ENCODE measurements around the gene NEUROD2.

Gene NEUROD2

GRCh38 chr17:39555368-39555767, 52.4 kb downstream of the NEUROD2 start:
- TF ChIP-seq CTCF (IDR thresholded peaks at IDR 0.05; ENCODE audit: insufficient read depth, low read depth, low read length, missing control alignments), result no peak
- no peak overlapping the region for H3K4me3 ChIP-seq (ENCODE audit: low read depth, low read length)
- no peak for DNase-seq (ENCODE audit: low read depth)

All from GM12865 (cell line).